ENCODE data around the gene MMD. TPM values are rescaled to one million over a fixed set of nuclear protein-coding genes. Genes with fewer than 3 reads are reported as not detected.

The MMD gene
- total and polyA plus RNA-seq, 2 of the 13 experiments (the other 11 are each of a cell fraction or from before 2014, with no cell fraction given) = 121 to 225 TPM

DNA sequence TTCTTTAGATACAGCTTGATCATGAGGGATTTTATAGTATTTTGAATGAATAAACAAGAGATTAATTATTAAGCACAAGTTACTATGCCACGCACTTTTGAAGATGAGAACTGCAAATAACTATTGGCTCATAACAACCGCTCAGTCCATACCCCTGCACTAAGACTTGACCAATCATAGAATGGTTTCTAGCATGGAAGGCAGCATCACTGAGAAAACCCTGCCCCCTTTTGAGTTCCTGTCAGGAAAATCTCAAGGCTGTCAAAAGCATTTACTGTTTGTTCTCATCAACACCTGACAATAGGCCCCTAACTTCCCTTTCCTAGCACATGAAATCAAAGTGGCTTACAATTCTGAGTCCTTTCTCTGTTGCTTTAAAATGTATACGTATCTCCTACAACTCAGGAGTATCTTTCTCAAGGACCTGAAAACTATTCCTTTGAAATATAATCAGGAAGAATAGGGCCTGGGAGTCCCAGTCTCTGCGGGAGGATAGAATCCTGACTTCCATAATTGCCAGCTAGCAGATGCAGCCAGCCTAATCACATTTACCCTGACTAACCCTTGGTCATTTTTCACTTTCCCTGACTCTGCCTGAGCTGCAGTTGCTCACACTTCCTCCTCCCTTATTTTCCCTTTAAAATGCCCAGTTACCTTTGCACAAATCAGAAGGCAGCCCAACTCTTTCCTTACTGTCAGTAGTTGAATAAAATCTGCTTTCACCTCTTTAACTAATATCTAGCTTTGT lies 9.1 kb upstream of the MMD start:
- BruUV-seq (replicated peaks) = no TSS peak
- no peaks in the 10 kb centered on the region for H3K27me3 ChIP-seq (ENCODE audit: control insufficient read depth in 1 of 2, insufficient read depth in 2 of 2, low read length in 2 of 2)
- peak overlapping the region; percentile 19; the same call in 1 of the 2 replicates for H3K9ac ChIP-seq (ENCODE audit: insufficient read depth, low read depth, low read length)
- no peak overlapping the region for H3K4me3 ChIP-seq (replicated peaks in 1 of 3; ENCODE audit: insufficient read depth in 1 of 3, low read depth in 2 of 3, low read length in 3 of 3)
- FAIRE-seq = no peak
- CTCF ChIA-PET (ENCODE audit: low intra/inter-chr PET ratio, low total read pairs) = no interaction called here
- H3K4me1 ChIP-seq (ENCODE audit: insufficient read depth, low read length) = peaks cover 76% of the 10 kb centered on the region
- POLR2A ChIA-PET = interaction anchor here (0.8 to 5.2 kb wide), 6 partner anchors 9 to 24 kb away, joined by 3 to 136 read pairs (median 4); partner anchors contain the start of gene MMD
- no peaks in the 10 kb centered on the region for H3K79me2 ChIP-seq (ENCODE audit: insufficient read depth, low read length)
- H3K9me3 ChIP-seq (ENCODE audit: low read length) = no peaks in the 10 kb centered on the region
- H3K4me2 ChIP-seq (ENCODE audit: low read depth, low read length) = 0 out of 2 replicates have a peak overlapping the region, but pooled peaks have one; percentile 18
- H2AFZ ChIP-seq (ENCODE audit: low read length) = peak overlapping the region; percentile 4
- no peak for DNase-seq (ENCODE audit: low spot score)
- in situ Hi-C loops (cut with HindIII; ENCODE audit: extremely low pct_ligation_motif_present, low pct_unique_long_range_greater_than_20kb) (no loop called here), intact Hi-C loops (cut with micrococcal nuclease; ENCODE audit: unreplicated experiment) (loop anchor here (5.0 kb wide), 1 partner anchor 143 kb away; no protein-coding TSS in a partner anchor)
- H3K36me3 ChIP-seq (replicated peaks in 1 of 2; ENCODE audit: control insufficient read depth in 1 of 2, insufficient read depth in 2 of 2, low read length in 2 of 2) = no peaks in the 10 kb centered on the region
- no peak for ATAC-seq
- H3K27ac ChIP-seq (ENCODE audit: extremely low read length, insufficient read depth, low read length) = peak overlapping the region; percentile 50
- 67% methylated on average over 4 of the region's 4 CpGs for WGBS (ENCODE audit: low lambda C conversion rate)
- no peaks in the 10 kb centered on the region for H4K20me1 ChIP-seq (ENCODE audit: insufficient read depth, low read length)
- TF ChIP-seq MAFG (CRISPR knock-in tag; IDR thresholded peaks at IDR 0.05) (no peak), HMGXB3 (CRISPR knock-in tag; IDR thresholded peaks at IDR 0.05; ENCODE audit: borderline replicate concordance) (peak; percentile 88), MED1 (CRISPR knock-in tag; IDR thresholded peaks at IDR 0.05) (peak; percentile 35; the same call in 1 of the 2 replicates), KLF6 (CRISPR knock-in tag; IDR thresholded peaks at IDR 0.05) (no peak), THAP7 (CRISPR knock-in tag; IDR thresholded peaks at IDR 0.05) (no peak), FOXP1 (IDR thresholded peaks at IDR 0.05) (no peak), FOXP1 (CRISPR knock-in tag; IDR thresholded peaks at IDR 0.05) (0 out of 2 replicates have a peak, but pooled peaks have one; percentile 5), ELF3 (CRISPR knock-in tag; IDR thresholded peaks at IDR 0.05) (peak; percentile 55; the same call in 1 of the 2 replicates), CREB1 (IDR thresholded peaks at IDR 0.05) (no peak), CREB1 (CRISPR knock-in tag; IDR thresholded peaks at IDR 0.05) (peak; percentile 9), ZNF777 (CRISPR knock-in tag; IDR thresholded peaks at IDR 0.05) (0 out of 2 replicates have a peak, but pooled peaks have one; percentile 28), RBFOX2 (IDR thresholded peaks at IDR 0.05; ENCODE audit: low read depth, low read length) (no peak), CREM (IDR thresholded peaks at IDR 0.05) (peak; percentile 8; the same call in 1 of the 2 replicates), CREM (CRISPR knock-in tag; IDR thresholded peaks at IDR 0.05) (no peak), KAT8 (CRISPR knock-in tag; IDR thresholded peaks at IDR 0.05) (0 out of 2 replicates have a peak, but pooled peaks have one; percentile 29), ZNF432 (CRISPR knock-in tag; IDR thresholded peaks at IDR 0.05; ENCODE audit: borderline replicate concordance) (no peak), KMT2A (CRISPR knock-in tag; IDR thresholded peaks at IDR 0.05) (no peak)
- TF ChIP-seq, protein P1, sequence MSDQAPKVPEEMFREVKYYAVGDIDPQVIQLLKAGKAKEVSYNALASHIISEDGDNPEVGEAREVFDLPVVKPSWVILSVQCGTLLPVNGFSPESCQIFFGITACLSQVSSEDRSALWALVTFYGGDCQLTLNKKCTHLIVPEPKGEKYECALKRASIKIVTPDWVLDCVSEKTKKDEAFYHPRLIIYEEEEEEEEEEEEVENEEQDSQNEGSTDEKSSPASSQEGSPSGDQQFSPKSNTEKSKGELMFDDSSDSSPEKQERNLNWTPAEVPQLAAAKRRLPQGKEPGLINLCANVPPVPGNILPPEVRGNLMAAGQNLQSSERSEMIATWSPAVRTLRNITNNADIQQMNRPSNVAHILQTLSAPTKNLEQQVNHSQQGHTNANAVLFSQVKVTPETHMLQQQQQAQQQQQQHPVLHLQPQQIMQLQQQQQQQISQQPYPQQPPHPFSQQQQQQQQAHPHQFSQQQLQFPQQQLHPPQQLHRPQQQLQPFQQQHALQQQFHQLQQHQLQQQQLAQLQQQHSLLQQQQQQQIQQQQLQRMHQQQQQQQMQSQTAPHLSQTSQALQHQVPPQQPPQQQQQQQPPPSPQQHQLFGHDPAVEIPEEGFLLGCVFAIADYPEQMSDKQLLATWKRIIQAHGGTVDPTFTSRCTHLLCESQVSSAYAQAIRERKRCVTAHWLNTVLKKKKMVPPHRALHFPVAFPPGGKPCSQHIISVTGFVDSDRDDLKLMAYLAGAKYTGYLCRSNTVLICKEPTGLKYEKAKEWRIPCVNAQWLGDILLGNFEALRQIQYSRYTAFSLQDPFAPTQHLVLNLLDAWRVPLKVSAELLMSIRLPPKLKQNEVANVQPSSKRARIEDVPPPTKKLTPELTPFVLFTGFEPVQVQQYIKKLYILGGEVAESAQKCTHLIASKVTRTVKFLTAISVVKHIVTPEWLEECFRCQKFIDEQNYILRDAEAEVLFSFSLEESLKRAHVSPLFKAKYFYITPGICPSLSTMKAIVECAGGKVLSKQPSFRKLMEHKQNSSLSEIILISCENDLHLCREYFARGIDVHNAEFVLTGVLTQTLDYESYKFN (CRISPR knock-in tag; conservative IDR thresholded peaks at IDR 0.05) = no peak
